Measurements from ENCODE around the gene DERL3. TPM values are rescaled to one million over a fixed set of nuclear protein-coding genes. Genes with fewer than 3 reads are reported as not detected.

The DERL3 gene
- total RNA-seq, 1 experiment from 2014 or later, result 9.8 TPM

DNA sequence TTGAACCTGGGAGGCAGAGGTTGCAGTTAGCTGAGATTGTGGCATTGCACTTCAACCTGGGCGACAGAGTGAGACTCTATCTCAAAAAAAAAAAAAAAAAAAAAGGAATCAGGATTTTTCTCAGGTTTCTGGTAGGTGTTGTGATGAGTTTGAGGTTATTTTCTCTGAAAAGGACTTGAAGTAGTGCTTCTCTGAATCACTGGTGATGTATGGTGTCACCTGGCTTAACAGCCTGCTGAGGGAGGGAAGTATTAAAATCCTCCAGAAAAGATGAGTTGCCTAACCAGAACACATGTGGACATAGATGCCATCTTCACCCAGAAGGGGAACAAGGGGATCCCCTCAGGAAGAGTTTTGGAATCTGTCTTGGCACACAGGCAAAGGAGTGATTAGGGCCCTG, 32.0 kb downstream of the DERL3 start:
- Histone ChIP-seq H3K9ac (ENCODE audit: extremely low read depth, insufficient read length, low read length) (no peak overlapping the region), H3K9me3 (ENCODE audit: control insufficient read depth, low read depth, low read length) (no peaks in the 10 kb centered on the region), H3K56ac (ENCODE audit: insufficient read length, low read depth, low read length) (no peak overlapping the region), H2BK12ac (ENCODE audit: insufficient read length, low read depth, low read length) (no peak overlapping the region), H3K4me1 (ENCODE audit: insufficient read depth, low read length) (no peaks in the 10 kb centered on the region), H3K27me3 (ENCODE audit: insufficient read depth, low read length) (no peaks in the 10 kb centered on the region), H2BK120ac (ENCODE audit: low read depth, low read length, poor library complexity, severe bottlenecking) (no peak overlapping the region), H2BK5ac (ENCODE audit: insufficient read length, low read length) (no peak overlapping the region), H3K14ac (ENCODE audit: insufficient read depth, low read length) (no peak overlapping the region), H3K79me2 (ENCODE audit: insufficient read depth, low read length) (no peaks in the 10 kb centered on the region), H2AK5ac (ENCODE audit: insufficient read length, low read length) (no peak overlapping the region), H3K23ac (ENCODE audit: insufficient read length, low read depth, low read length) (no peak overlapping the region), H2BK20ac (ENCODE audit: low read depth, low read length, poor library complexity, severe bottlenecking) (no peak overlapping the region), H3K23me2 (ENCODE audit: insufficient read length, low read depth, low read length, poor library complexity, severe bottlenecking) (no peaks in the 10 kb centered on the region), H3K4ac (ENCODE audit: low read depth, low read length) (no peak overlapping the region), H4K20me1 (ENCODE audit: control insufficient read depth, insufficient read depth, insufficient read length) (no peaks in the 10 kb centered on the region), H2BK15ac (ENCODE audit: low read depth, low read length) (no peak overlapping the region), H3K27ac (ENCODE audit: insufficient read length, low read depth, low read length) (no peak overlapping the region), H3T11ph (ENCODE audit: low read length) (no peak overlapping the region), H4K5ac (ENCODE audit: insufficient read length, low read depth, low read length) (no peak overlapping the region), H2AFZ (ENCODE audit: low read length) (no peak overlapping the region), H3K79me1 (ENCODE audit: insufficient read depth, low read depth, low read length, poor library complexity, severe bottlenecking) (no peaks in the 10 kb centered on the region), H4K91ac (ENCODE audit: insufficient read length, low read depth, low read length) (no peak overlapping the region), H3K18ac (ENCODE audit: insufficient read length, low read depth, low read length) (no peak overlapping the region), H4K8ac (replicated peaks; ENCODE audit: insufficient read length, low read depth, low read length) (no peak overlapping the region), H3K4me2 (ENCODE audit: insufficient read depth, insufficient read length, low read length) (no peak overlapping the region)
- H3K27ac Mint-ChIP-seq, result no peak overlapping the region
- peaks cover 0 to 3% of the 10 kb centered on the region in 2 experiments; a peak in 1 of 4 replicates for H3K4me1 Mint-ChIP-seq
- H3K9me3 Mint-ChIP-seq, result no peaks in the 10 kb centered on the region
- TF ChIP-seq, protein P1, sequence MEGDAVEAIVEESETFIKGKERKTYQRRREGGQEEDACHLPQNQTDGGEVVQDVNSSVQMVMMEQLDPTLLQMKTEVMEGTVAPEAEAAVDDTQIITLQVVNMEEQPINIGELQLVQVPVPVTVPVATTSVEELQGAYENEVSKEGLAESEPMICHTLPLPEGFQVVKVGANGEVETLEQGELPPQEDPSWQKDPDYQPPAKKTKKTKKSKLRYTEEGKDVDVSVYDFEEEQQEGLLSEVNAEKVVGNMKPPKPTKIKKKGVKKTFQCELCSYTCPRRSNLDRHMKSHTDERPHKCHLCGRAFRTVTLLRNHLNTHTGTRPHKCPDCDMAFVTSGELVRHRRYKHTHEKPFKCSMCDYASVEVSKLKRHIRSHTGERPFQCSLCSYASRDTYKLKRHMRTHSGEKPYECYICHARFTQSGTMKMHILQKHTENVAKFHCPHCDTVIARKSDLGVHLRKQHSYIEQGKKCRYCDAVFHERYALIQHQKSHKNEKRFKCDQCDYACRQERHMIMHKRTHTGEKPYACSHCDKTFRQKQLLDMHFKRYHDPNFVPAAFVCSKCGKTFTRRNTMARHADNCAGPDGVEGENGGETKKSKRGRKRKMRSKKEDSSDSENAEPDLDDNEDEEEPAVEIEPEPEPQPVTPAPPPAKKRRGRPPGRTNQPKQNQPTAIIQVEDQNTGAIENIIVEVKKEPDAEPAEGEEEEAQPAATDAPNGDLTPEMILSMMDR (conservative IDR thresholded peaks at IDR 0.05), result no peak
- peaks cover 42 to 80% (median 76%) of the 10 kb centered on the region in 3 experiments for H3K36me3 Mint-ChIP-seq (ENCODE audit: insufficient read depth in 1 of 3, low read depth in 3 of 3)
- no CpG with 5 or more reads among the region's 1 CpG for WGBS (ENCODE audit: extremely low coverage, insufficient read length, low lambda C conversion rate)
- H3K4me3 Mint-ChIP-seq, result no peak overlapping the region
- no peaks in the 10 kb centered on the region for H3K27me3 Mint-ChIP-seq (ENCODE audit: low read depth)
- no peak for DNase-seq
